22Rv1 (cell line): ENCODE results near the gene RNF138.
A peak's percentile ranks its signal among the peaks of the same experiment; 100 is the strongest.

Experiments
- H3K27ac ChIP-seq: fragments of 450-650 bp; 2 replicates; pipeline ENCODE4 v1.5.1; 2017
- CTCF ChIP-seq: fragments of 450-650 bp; IDR thresholded peaks from 2 replicates; pipeline ENCODE4 v1.5.1; 2017; ENCODE audit warnings: mild to moderate bottlenecking
- ZFX ChIP-seq: fragments of 450-650 bp; IDR thresholded peaks from 2 replicates; pipeline ENCODE4 v1.6.1; 2017; ENCODE audit warnings: antibody characterized with exemption, borderline replicate concordance

Gene RNF138

GRCh38 chr18:32091724-32092421 is at the start of gene RNF138:
TSS of gene RNF138 (plus strand) at chr18:32091874. CDS start at chr18:32092777, 903 bp downstream.
- no peak for TF ChIP-seq CTCF
- TF ChIP-seq ZFX = no peak
- H3K27ac ChIP-seq = peak within 1 kb of the TSS; percentile 97

DNA sequence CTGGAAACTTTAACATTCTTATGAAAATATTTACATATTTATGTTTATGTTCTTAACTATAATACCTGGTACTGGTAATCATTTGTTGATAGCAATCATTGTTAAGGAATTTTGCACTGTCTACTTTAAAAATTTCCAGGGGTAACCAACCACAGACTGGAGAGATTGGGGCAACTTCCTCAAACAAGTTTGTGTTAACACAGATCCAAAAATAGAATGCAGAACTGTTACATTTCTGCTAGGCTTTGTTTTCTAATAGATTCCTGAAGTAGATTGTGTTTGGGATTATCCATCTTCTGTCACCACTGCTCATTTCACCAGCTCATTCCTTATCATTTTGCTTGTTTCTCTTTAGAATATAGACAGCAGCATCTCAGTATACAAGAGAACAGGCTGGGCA is 49.3 kb upstream of the RNF138 start:
- H3K27ac ChIP-seq = no peak overlapping the region
- TF ChIP-seq ZFX (no peak), CTCF (no peak)

- no peak overlapping the region for H3K27ac ChIP-seq
- TF ChIP-seq CTCF (no peak), ZFX (no peak)
These were observed 43.1 kb upstream of the RNF138 start for GRCh38 chr18:32048507-32049091.

- no peak overlapping the region for H3K27ac ChIP-seq
- no peak for TF ChIP-seq ZFX
- no peak for TF ChIP-seq CTCF
These were observed 42.1 kb upstream of the RNF138 start for GRCh38 chr18:32049393-32050171.

GRCh38 chr18:32056613-32057358 is 34.9 kb upstream of the RNF138 start:
- TF ChIP-seq ZFX (no peak), CTCF (no peak)

GRCh38 chr18:32057624-32058165 is 34.0 kb upstream of the RNF138 start:
- TF ChIP-seq CTCF (no peak), ZFX (no peak)
- no peak overlapping the region for H3K27ac ChIP-seq

More at GRCh38 chr18:32056613-32057358, 34.9 kb upstream of the RNF138 start:
- H3K27ac ChIP-seq = no peak overlapping the region
